Measurements from ENCODE around the gene WIPF3.
A peak's percentile ranks its signal among the peaks of the same experiment; 100 is the strongest.

The WIPF3 gene

GRCh38 chr7:29929018-29929807 lies 122.9 kb downstream of the WIPF3 start:
- Histone ChIP-seq H3K23ac (ENCODE audit: low read depth, low read length, poor library complexity) (no peak overlapping the region), H3K79me1 (ENCODE audit: low read depth, low read length) (no peaks in the 10 kb centered on the region), H2BK5ac (ENCODE audit: low read length) (no peak overlapping the region), H3K27ac (replicated peaks; ENCODE audit: low read length) (no peak overlapping the region), H3K27me3 (ENCODE audit: control insufficient read depth in 3 of 3, insufficient read depth in 3 of 3, low read depth in 1 of 3, low read length in 3 of 3) (no peaks in the 10 kb centered on the region), H3K4ac (ENCODE audit: low read length) (no peak overlapping the region), H2BK15ac (ENCODE audit: low read length) (no peak overlapping the region), H3K4me2 (ENCODE audit: insufficient read depth, low read length, poor library complexity, severe bottlenecking) (no peak overlapping the region), H3K4me3 (ENCODE audit: low read length in 2 of 2) (no peak overlapping the region), H3K36me3 (replicated peaks in 1 of 2; ENCODE audit: control insufficient read depth in 2 of 2, insufficient read depth in 2 of 2, low read length in 2 of 2) (peaks cover 5 to 83% of the 10 kb centered on the region in 2 donors), H4K8ac (ENCODE audit: low read depth, low read length) (no peak overlapping the region), H4K91ac (ENCODE audit: low read depth, low read length, poor library complexity) (no peak overlapping the region), H2BK12ac (ENCODE audit: low read length) (no peak overlapping the region), H2BK120ac (ENCODE audit: low read depth, low read length) (no peak overlapping the region), H2AK5ac (ENCODE audit: low read depth, low read length) (no peak overlapping the region), H2AFZ (ENCODE audit: low read length) (no peak overlapping the region), H3K4me1 (ENCODE audit: control insufficient read depth in 2 of 2, insufficient read depth in 1 of 2, low read depth in 1 of 2, low read length in 2 of 2) (no peaks in the 10 kb centered on the region), H3K18ac (ENCODE audit: low read length) (no peak overlapping the region), H3K14ac (ENCODE audit: low read length) (no peak overlapping the region), H3K9ac (ENCODE audit: low read depth, low read length, poor library complexity) (peak overlapping the region; percentile 24), H3K9me3 (replicated peaks in 1 of 2; ENCODE audit: control insufficient read depth in 2 of 2, insufficient read depth in 1 of 2, low read depth in 1 of 2, low read length in 2 of 2) (no peaks in the 10 kb centered on the region)
- no peak for DNase-seq (ENCODE audit: low spot score)
- WGBS, 2 donors (ENCODE audit: extremely low coverage in 2 of 2, insufficient read length in 2 of 2, insufficient replicate concordance in 1 of 2), result no CpG with 5 or more reads among the region's 17 CpGs

DNA sequence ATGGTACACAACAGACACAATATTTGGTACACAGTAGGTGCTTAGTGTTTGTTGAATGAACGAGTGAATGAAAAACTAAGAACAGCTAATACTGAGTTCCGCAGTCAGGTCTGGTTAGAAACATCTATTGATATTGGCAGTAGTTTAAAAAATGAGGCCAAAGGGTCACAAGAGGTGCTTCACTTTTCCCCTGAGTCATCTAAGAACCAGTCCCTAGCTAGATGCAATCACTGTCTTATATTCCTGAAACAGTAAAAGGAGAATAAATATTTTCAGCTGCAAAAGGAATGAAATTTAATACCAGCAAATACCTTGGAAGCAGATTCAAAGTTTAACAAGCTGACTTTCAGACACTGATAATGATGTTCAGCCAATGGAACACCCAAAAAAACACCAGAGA lies 128.8 kb downstream of the WIPF3 start:
- no peak overlapping the region for H3K27ac ChIP-seq (replicated peaks; ENCODE audit: low read length)
- no peak overlapping the region for H3K23ac ChIP-seq (ENCODE audit: low read depth, low read length, poor library complexity)
- H3K36me3 ChIP-seq (replicated peaks in 1 of 2; ENCODE audit: control insufficient read depth in 2 of 2, insufficient read depth in 2 of 2, low read length in 2 of 2), result peaks cover 24 to 91% of the 10 kb centered on the region in 2 donors
- H2BK120ac ChIP-seq (ENCODE audit: low read depth, low read length), result no peak overlapping the region
- no peak overlapping the region for H3K4ac ChIP-seq (ENCODE audit: low read length)
- WGBS, 2 donors (ENCODE audit: extremely low coverage in 2 of 2, insufficient read length in 2 of 2, insufficient replicate concordance in 1 of 2), result no CpG with 5 or more reads among the region's 2 CpGs
- H3K18ac ChIP-seq (ENCODE audit: low read length), result no peak overlapping the region
- H2BK15ac ChIP-seq (ENCODE audit: low read length), result no peak overlapping the region
- no peak overlapping the region for H2BK5ac ChIP-seq (ENCODE audit: low read length)
- H2AFZ ChIP-seq (ENCODE audit: low read length), result no peak overlapping the region
- no peaks in the 10 kb centered on the region for H3K4me1 ChIP-seq (ENCODE audit: control insufficient read depth in 2 of 2, insufficient read depth in 1 of 2, low read depth in 1 of 2, low read length in 2 of 2)
- no peak overlapping the region for H4K91ac ChIP-seq (ENCODE audit: low read depth, low read length, poor library complexity)
- no peak overlapping the region for H2BK12ac ChIP-seq (ENCODE audit: low read length)
- H2AK5ac ChIP-seq (ENCODE audit: low read depth, low read length), result no peak overlapping the region
- H3K27me3 ChIP-seq (ENCODE audit: control insufficient read depth in 3 of 3, insufficient read depth in 3 of 3, low read depth in 1 of 3, low read length in 3 of 3), result no peaks in the 10 kb centered on the region
- no peaks in the 10 kb centered on the region for H3K79me1 ChIP-seq (ENCODE audit: low read depth, low read length)
- no peak for DNase-seq (ENCODE audit: low spot score)
- no peak overlapping the region for H3K14ac ChIP-seq (ENCODE audit: low read length)
- H4K8ac ChIP-seq (ENCODE audit: low read depth, low read length), result no peak overlapping the region
- peaks cover 0 to 2% of the 10 kb centered on the region in 2 donors for H3K9me3 ChIP-seq (replicated peaks in 1 of 2; ENCODE audit: control insufficient read depth in 2 of 2, insufficient read depth in 1 of 2, low read depth in 1 of 2, low read length in 2 of 2)
- no peak overlapping the region for H3K9ac ChIP-seq (ENCODE audit: low read depth, low read length, poor library complexity)
- H3K4me3 ChIP-seq (ENCODE audit: low read length in 2 of 2), result no peak overlapping the region
- no peak overlapping the region for H3K4me2 ChIP-seq (ENCODE audit: insufficient read depth, low read length, poor library complexity, severe bottlenecking)

DNA sequence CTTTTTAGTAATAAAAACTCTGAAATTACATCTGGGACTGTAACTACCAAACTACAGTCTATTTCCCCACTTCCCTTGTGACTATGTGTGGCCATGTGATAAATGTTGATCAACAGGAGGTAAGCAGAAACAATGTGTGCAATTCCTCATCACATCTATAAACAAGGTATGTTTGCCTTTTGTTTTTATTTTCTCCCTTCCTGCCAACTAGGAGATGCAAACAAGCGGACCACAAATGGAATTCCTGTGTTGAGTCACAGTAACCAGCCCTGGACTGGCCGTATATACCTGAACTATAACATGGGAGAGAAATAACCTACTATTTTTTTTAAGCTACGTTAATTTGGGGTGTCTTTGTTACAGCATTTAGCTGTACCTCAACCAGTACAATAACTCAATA lies 130.8 kb downstream of the WIPF3 start:
- Histone ChIP-seq H2AK5ac (ENCODE audit: low read depth, low read length) (no peak overlapping the region), H3K36me3 (replicated peaks in 1 of 2; ENCODE audit: control insufficient read depth in 2 of 2, insufficient read depth in 2 of 2, low read length in 2 of 2) (peaks cover 29 to 91% of the 10 kb centered on the region in 2 donors), H2BK120ac (ENCODE audit: low read depth, low read length) (no peak overlapping the region), H2BK15ac (ENCODE audit: low read length) (no peak overlapping the region), H4K91ac (ENCODE audit: low read depth, low read length, poor library complexity) (no peak overlapping the region), H3K27ac (replicated peaks; ENCODE audit: low read length) (no peak overlapping the region), H3K27me3 (ENCODE audit: control insufficient read depth in 3 of 3, insufficient read depth in 3 of 3, low read depth in 1 of 3, low read length in 3 of 3) (no peaks in the 10 kb centered on the region), H3K4me3 (ENCODE audit: low read length in 2 of 2) (no peak overlapping the region), H3K9me3 (replicated peaks in 1 of 2; ENCODE audit: control insufficient read depth in 2 of 2, insufficient read depth in 1 of 2, low read depth in 1 of 2, low read length in 2 of 2) (peaks cover 0 to 2% of the 10 kb centered on the region in 2 donors), H2BK5ac (ENCODE audit: low read length) (no peak overlapping the region), H3K18ac (ENCODE audit: low read length) (no peak overlapping the region), H3K79me1 (ENCODE audit: low read depth, low read length) (no peaks in the 10 kb centered on the region), H3K23ac (ENCODE audit: low read depth, low read length, poor library complexity) (no peak overlapping the region), H2AFZ (ENCODE audit: low read length) (no peak overlapping the region), H3K14ac (ENCODE audit: low read length) (no peak overlapping the region), H2BK12ac (ENCODE audit: low read length) (no peak overlapping the region), H4K8ac (ENCODE audit: low read depth, low read length) (no peak overlapping the region), H3K4ac (ENCODE audit: low read length) (no peak overlapping the region), H3K4me1 (ENCODE audit: control insufficient read depth in 2 of 2, insufficient read depth in 1 of 2, low read depth in 1 of 2, low read length in 2 of 2) (no peaks in the 10 kb centered on the region), H3K9ac (ENCODE audit: low read depth, low read length, poor library complexity) (no peak overlapping the region), H3K4me2 (ENCODE audit: insufficient read depth, low read length, poor library complexity, severe bottlenecking) (no peak overlapping the region)
- DNase-seq (ENCODE audit: low spot score), result no peak
- no CpG with 5 or more reads among the region's 3 CpGs for WGBS, 2 donors (ENCODE audit: extremely low coverage in 2 of 2, insufficient read length in 2 of 2, insufficient replicate concordance in 1 of 2)

GRCh38 chr7:29940199-29940598 lies 133.9 kb downstream of the WIPF3 start:
- Histone ChIP-seq H4K8ac (ENCODE audit: low read depth, low read length) (no peak overlapping the region), H3K4ac (ENCODE audit: low read length) (no peak overlapping the region), H3K4me3 (ENCODE audit: low read length in 2 of 2) (no peak overlapping the region), H3K23ac (ENCODE audit: low read depth, low read length, poor library complexity) (no peak overlapping the region), H3K9me3 (replicated peaks in 1 of 2; ENCODE audit: control insufficient read depth in 2 of 2, insufficient read depth in 1 of 2, low read depth in 1 of 2, low read length in 2 of 2) (peaks cover 0 to 2% of the 10 kb centered on the region in 2 donors), H3K18ac (ENCODE audit: low read length) (no peak overlapping the region), H2AK5ac (ENCODE audit: low read depth, low read length) (no peak overlapping the region), H3K36me3 (replicated peaks in 1 of 2; ENCODE audit: control insufficient read depth in 2 of 2, insufficient read depth in 2 of 2, low read length in 2 of 2) (peaks cover 37 to 96% of the 10 kb centered on the region in 2 donors), H3K14ac (ENCODE audit: low read length) (no peak overlapping the region), H4K91ac (ENCODE audit: low read depth, low read length, poor library complexity) (no peak overlapping the region), H2BK12ac (ENCODE audit: low read length) (no peak overlapping the region), H3K27me3 (ENCODE audit: control insufficient read depth in 3 of 3, insufficient read depth in 3 of 3, low read depth in 1 of 3, low read length in 3 of 3) (no peaks in the 10 kb centered on the region), H2BK120ac (ENCODE audit: low read depth, low read length) (no peak overlapping the region), H2BK5ac (ENCODE audit: low read length) (no peak overlapping the region), H3K4me2 (ENCODE audit: insufficient read depth, low read length, poor library complexity, severe bottlenecking) (no peak overlapping the region), H2BK15ac (ENCODE audit: low read length) (no peak overlapping the region), H3K27ac (replicated peaks; ENCODE audit: low read length) (no peak overlapping the region), H2AFZ (ENCODE audit: low read length) (no peak overlapping the region), H3K4me1 (ENCODE audit: control insufficient read depth in 2 of 2, insufficient read depth in 1 of 2, low read depth in 1 of 2, low read length in 2 of 2) (no peaks in the 10 kb centered on the region), H3K9ac (ENCODE audit: low read depth, low read length, poor library complexity) (no peak overlapping the region), H3K79me1 (ENCODE audit: low read depth, low read length) (no peaks in the 10 kb centered on the region)
- no peak for DNase-seq (ENCODE audit: low spot score)
- WGBS, 2 donors (ENCODE audit: extremely low coverage in 2 of 2, insufficient read length in 2 of 2, insufficient replicate concordance in 1 of 2), result no CpG with 5 or more reads among the region's 2 CpGs
